OCI-LY1 (cell line): ENCODE measurements around the gene NUDT14.

ENCODE experiments used
- H2AFZ ChIP-seq: fragments of 200-600 bp; sonication (generic), shearing (Covaris generic); 2 replicates; pipeline ENCODE4 v1.6.0; 2014; ENCODE audit warnings: antibody characterized with exemption, mild to moderate bottlenecking, low read length
- H3F3A ChIP-seq: fragments of 200-600 bp; sonication (generic), shearing (Covaris generic); 2 replicates; pipeline ENCODE4 v1.6.0; 2014; ENCODE audit warnings: mild to moderate bottlenecking, antibody characterized with exemption, low read length, moderate library complexity; ENCODE audit not compliant: insufficient read depth
- H3K27ac ChIP-seq: fragments of 200-600 bp; sonication (generic); 2 replicates; pipeline ENCODE4 v1.5.1; 2014; ENCODE audit warnings: low read length, mixed run types, mild to moderate bottlenecking, low read depth; ENCODE audit not compliant: poor library complexity, severe bottlenecking
- H3K27me3 ChIP-seq: fragments of 200-600 bp; sonication (generic); 2 replicates; pipeline ENCODE4 v1.6.0; 2014; ENCODE audit warnings: antibody characterized with exemption, mild to moderate bottlenecking, low read length, moderate library complexity; ENCODE audit not compliant: insufficient read depth
- H3K36me3 ChIP-seq: fragments of 200-600 bp; sonication (generic); 2 replicates; pipeline ENCODE4 v1.6.1; 2014; ENCODE audit warnings: mild to moderate bottlenecking, antibody characterized with exemption, low read length, moderate library complexity, mixed read lengths; ENCODE audit not compliant: insufficient read depth
- H3K4me1 ChIP-seq: fragments of 200-600 bp; sonication (generic); 2 replicates; pipeline ENCODE4 v1.5.1; 2014; ENCODE audit warnings: mild to moderate bottlenecking, low read length, moderate library complexity; ENCODE audit not compliant: insufficient read depth, severe bottlenecking
- H3K4me2 ChIP-seq: fragments of 200-600 bp; sonication (generic), shearing (Covaris generic); 2 replicates; pipeline ENCODE4 v1.6.1; 2014; ENCODE audit warnings: low read length
- H3K4me3 ChIP-seq: fragments of 200-600 bp; sonication (generic); 2 replicates; pipeline ENCODE4 v1.5.1; 2014; ENCODE audit warnings: low read length, low read depth, mild to moderate bottlenecking, mixed read lengths; ENCODE audit not compliant: poor library complexity, severe bottlenecking
- H3K79me2 ChIP-seq: fragments of 200-600 bp; shearing (Covaris generic); 2 replicates; pipeline ENCODE4 v1.6.1; 2016; ENCODE audit warnings: mixed run types, low read length, mixed read lengths; ENCODE audit not compliant: insufficient read depth
- H3K9ac ChIP-seq: fragments of 200-600 bp; sonication (generic), shearing (Covaris generic); 2 replicates; pipeline ENCODE4 v1.6.1; 2014; ENCODE audit warnings: mild to moderate bottlenecking, low read length, mixed read lengths
- H3K9me2 ChIP-seq: fragments of 200-600 bp; sonication (generic), shearing (Covaris generic); 2 replicates; pipeline ENCODE4 v1.6.1; 2014; ENCODE audit warnings: low read depth, mild to moderate bottlenecking, low read length, mixed read lengths
- H3K9me3 ChIP-seq: fragments of 200-600 bp; shearing (Covaris generic); 2 replicates; pipeline ENCODE4 v1.6.1; 2014; ENCODE audit warnings: low read length, mixed read lengths
- H4K20me1 ChIP-seq: fragments of 200-600 bp; sonication (generic), shearing (Covaris generic); 2 replicates; pipeline ENCODE4 v1.6.0; 2016; ENCODE audit warnings: mild to moderate bottlenecking, low read length; ENCODE audit not compliant: insufficient read depth
- CTCF ChIP-seq: fragments of 200-600 bp; sonication (generic), shearing (Covaris generic); IDR thresholded peaks from 2 replicates; pipeline ENCODE4 v1.5.1; 2017; ENCODE audit warnings: mild to moderate bottlenecking, antibody characterized with exemption, low read length, moderate library complexity, mixed read lengths
- EZH2 ChIP-seq: fragments of 200-600 bp; sonication (generic), shearing (Covaris generic); IDR thresholded peaks from 2 replicates; pipeline ENCODE4 v1.8.0; 2017; ENCODE audit warnings: borderline replicate concordance, mixed run types, mild to moderate bottlenecking, antibody characterized with exemption, low read length, moderate library complexity, mixed read lengths

The NUDT14 gene

GRCh38 chr14:105200074-105200473 is 19.0 kb upstream of the NUDT14 start:
- H3K9me2 ChIP-seq, result no peaks in the 10 kb centered on the region
- H3K4me1 ChIP-seq, result no peaks in the 10 kb centered on the region
- no peak overlapping the region for H3K27ac ChIP-seq
- H3K4me3 ChIP-seq, result no peak overlapping the region
- H3F3A ChIP-seq, result no peaks in the 10 kb centered on the region
- no peaks in the 10 kb centered on the region for H4K20me1 ChIP-seq
- H3K9me3 ChIP-seq, result no peaks in the 10 kb centered on the region
- no peak overlapping the region for H3K4me2 ChIP-seq
- no peaks in the 10 kb centered on the region for H3K79me2 ChIP-seq
- no peak overlapping the region for H3K9ac ChIP-seq
- H2AFZ ChIP-seq, result no peak overlapping the region
- no peaks in the 10 kb centered on the region for H3K36me3 ChIP-seq
- H3K27me3 ChIP-seq, result peaks cover 8% of the 10 kb centered on the region; the same call in 1 of the 2 replicates
- peak; percentile 56 for TF ChIP-seq CTCF
- no peak for TF ChIP-seq EZH2

GRCh38 chr14:105199093-105199492 is 18.0 kb upstream of the NUDT14 start:
- H3K4me2 ChIP-seq, result no peak overlapping the region
- H3K36me3 ChIP-seq, result no peaks in the 10 kb centered on the region
- H3K27me3 ChIP-seq, result peaks cover 8% of the 10 kb centered on the region; the same call in 1 of the 2 replicates
- no peak overlapping the region for H3K9ac ChIP-seq
- H3K4me1 ChIP-seq, result no peaks in the 10 kb centered on the region
- TF ChIP-seq CTCF (no peak), EZH2 (no peak)
- H3K27ac ChIP-seq, result no peak overlapping the region
- H2AFZ ChIP-seq, result no peak overlapping the region
- no peak overlapping the region for H3K4me3 ChIP-seq
- no peaks in the 10 kb centered on the region for H3K9me2 ChIP-seq
- H3K9me3 ChIP-seq, result no peaks in the 10 kb centered on the region
- no peaks in the 10 kb centered on the region for H3F3A ChIP-seq
- no peaks in the 10 kb centered on the region for H3K79me2 ChIP-seq
- no peaks in the 10 kb centered on the region for H4K20me1 ChIP-seq

GRCh38 chr14:105198588-105198987 is 17.5 kb upstream of the NUDT14 start:
- no peak for TF ChIP-seq CTCF
- no peak for TF ChIP-seq EZH2
- H3F3A ChIP-seq, result no peaks in the 10 kb centered on the region
- no peak overlapping the region for H2AFZ ChIP-seq
- no peak overlapping the region for H3K4me3 ChIP-seq
- no peak overlapping the region for H3K4me2 ChIP-seq
- H3K79me2 ChIP-seq, result no peaks in the 10 kb centered on the region
- no peaks in the 10 kb centered on the region for H3K36me3 ChIP-seq
- no peaks in the 10 kb centered on the region for H3K4me1 ChIP-seq
- H3K9me3 ChIP-seq, result no peaks in the 10 kb centered on the region
- H4K20me1 ChIP-seq, result no peaks in the 10 kb centered on the region
- H3K27ac ChIP-seq, result no peak overlapping the region
- no peak overlapping the region for H3K9ac ChIP-seq
- no peaks in the 10 kb centered on the region for H3K9me2 ChIP-seq
- H3K27me3 ChIP-seq, result peaks cover 8% of the 10 kb centered on the region; the same call in 1 of the 2 replicates
